ENCODE results near the gene AKAP9. TPM values are rescaled to one million over a fixed set of nuclear protein-coding genes. Genes with fewer than 3 reads are reported as not detected.

Gene AKAP9
- polyA plus RNA-seq, 1 donor (not counting 4 experiments of a cell fraction or from before 2014, with no cell fraction given): 19.0 TPM

- Histone ChIP-seq H3K9me1 (ENCODE audit: control insufficient read depth, extremely low read depth, insufficient read depth, low read length) (no peaks in the 10 kb centered on the region), H3K27me3 (ENCODE audit: control insufficient read depth, extremely low read depth, insufficient read depth, low read length) (no peaks in the 10 kb centered on the region), H3K27ac (ENCODE audit: control insufficient read depth, insufficient read depth, low read length) (peak within 1 kb of the TSS; percentile 98), H3K4me2 (ENCODE audit: control insufficient read depth, extremely low read depth, insufficient read depth, low read depth, low read length) (peak within 1 kb of the TSS; percentile 93), H4K20me1 (ENCODE audit: control insufficient read depth, extremely low read depth, insufficient read depth, low read length) (peaks cover 11% of the 10 kb centered on the region), H3K79me2 (ENCODE audit: control insufficient read depth, insufficient read depth, low read length) (peaks cover 49% of the 10 kb centered on the region), H3K4me1 (ENCODE audit: control insufficient read depth, extremely low read depth, insufficient read depth, low read length) (peaks cover 11% of the 10 kb centered on the region), H2AFZ (ENCODE audit: control insufficient read depth, low read length) (peak within 1 kb of the TSS; percentile 97), H3K36me3 (ENCODE audit: control insufficient read depth in 2 of 2, extremely low read depth in 1 of 2, insufficient read depth in 2 of 2, low read length in 2 of 2) (peaks cover 9% of the 10 kb centered on the region in 2 experiments), H3K9me3 (ENCODE audit: control insufficient read depth, low read depth, low read length) (no peaks in the 10 kb centered on the region), H3K9ac (ENCODE audit: control insufficient read depth, extremely low read depth, insufficient read depth, low read length) (peak within 1 kb of the TSS; percentile 97), H3K4me3 (ENCODE audit: control insufficient read depth in 2 of 3, extremely low read depth in 1 of 3, insufficient read depth in 2 of 3, low read depth in 1 of 3, low read length in 3 of 3) (peak within 1 kb of the TSS; percentile 89 to 96 (median 89))
- TF ChIP-seq EZH2 (IDR thresholded peaks at IDR 0.05; ENCODE audit: low read length) (no peak), CTCF (optimal IDR thresholded peaks at IDR 0.05 in 1 of 3, IDR thresholded peaks at IDR 0.05 in 1 of 3, conservative IDR thresholded peaks at IDR 0.05 in 1 of 3; ENCODE audit: extremely low read depth in 1 of 3, insufficient read depth in 2 of 3, low read length in 3 of 3) (no peak)
- dilution Hi-C loops (cut with MboI; ENCODE audit: extremely low pct_ligation_motif_present, low sequenced_read_pairs): no loop called here
- FAIRE-seq (no peak), DNase-seq (ENCODE audit: low read depth, low spot score) (peak; percentile 63)
Measured at GRCh38 chr7:92134271-92135051, 193.8 kb downstream of the AKAP9 start, which contains the start of gene CYP51A1. Gene CYP51A1 (minus strand): TSS chr7:92134477. CDS start chr7:92134364, 113 bp downstream.

GRCh38 chr7:92135052-92135889 is 194.6 kb downstream of the AKAP9 start:
- Histone ChIP-seq H3K9me3 (ENCODE audit: control insufficient read depth, low read depth, low read length) (no peaks in the 10 kb centered on the region), H3K4me3 (ENCODE audit: control insufficient read depth in 2 of 3, extremely low read depth in 1 of 3, insufficient read depth in 2 of 3, low read depth in 1 of 3, low read length in 3 of 3) (peak overlapping the region; percentile 89 to 96 (median 89)), H3K27ac (ENCODE audit: control insufficient read depth, insufficient read depth, low read length) (peak overlapping the region; percentile 98), H3K36me3 (ENCODE audit: control insufficient read depth in 2 of 2, extremely low read depth in 1 of 2, insufficient read depth in 2 of 2, low read length in 2 of 2) (peaks cover 4 to 5% of the 10 kb centered on the region in 2 experiments), H3K27me3 (ENCODE audit: control insufficient read depth, extremely low read depth, insufficient read depth, low read length) (no peaks in the 10 kb centered on the region), H3K4me2 (ENCODE audit: control insufficient read depth, extremely low read depth, insufficient read depth, low read depth, low read length) (peak overlapping the region; percentile 86), H3K79me2 (ENCODE audit: control insufficient read depth, insufficient read depth, low read length) (peaks cover 41% of the 10 kb centered on the region), H3K4me1 (ENCODE audit: control insufficient read depth, extremely low read depth, insufficient read depth, low read length) (peaks cover 11% of the 10 kb centered on the region), H3K9me1 (ENCODE audit: control insufficient read depth, extremely low read depth, insufficient read depth, low read length) (no peaks in the 10 kb centered on the region), H3K9ac (ENCODE audit: control insufficient read depth, extremely low read depth, insufficient read depth, low read length) (peak overlapping the region; percentile 97), H2AFZ (ENCODE audit: control insufficient read depth, low read length) (peak overlapping the region; percentile 97), H4K20me1 (ENCODE audit: control insufficient read depth, extremely low read depth, insufficient read depth, low read length) (peaks cover 11% of the 10 kb centered on the region)
- dilution Hi-C loops (cut with MboI; ENCODE audit: extremely low pct_ligation_motif_present, low sequenced_read_pairs): no loop called here
- DNase-seq (ENCODE audit: low read depth, low spot score) (no peak), FAIRE-seq (peak; percentile 57)
- TF ChIP-seq CTCF (optimal IDR thresholded peaks at IDR 0.05 in 1 of 3, IDR thresholded peaks at IDR 0.05 in 1 of 3, conservative IDR thresholded peaks at IDR 0.05 in 1 of 3; ENCODE audit: extremely low read depth in 1 of 3, insufficient read depth in 2 of 3, low read length in 3 of 3) (no peak), EZH2 (IDR thresholded peaks at IDR 0.05; ENCODE audit: low read length) (no peak)
